HFF-Myc (cell line): ENCODE measurements around the gene LRRK1.

ENCODE experiments used
- DNase-seq: peaks from one replicate; pipeline ENCODE4 v3.0.0-alpha.2; 2011; ENCODE audit warnings: low read depth; ENCODE audit errors: extremely low read depth
- H3K4me3 ChIP-seq: replicated peaks from 2 replicates; pipeline ENCODE4 v1.5.1; 2011; ENCODE audit warnings: low read depth, mild to moderate bottlenecking, control low read depth, low read length
- TF ChIP-seq, protein P1 (sequence below): IDR thresholded peaks from 2 replicates; pipeline ENCODE4 v1.5.1; 2012; ENCODE audit warnings: mild to moderate bottlenecking, low read depth, low read length, control low read depth; ENCODE audit errors: missing control alignments

LRRK1 gene

DNA sequence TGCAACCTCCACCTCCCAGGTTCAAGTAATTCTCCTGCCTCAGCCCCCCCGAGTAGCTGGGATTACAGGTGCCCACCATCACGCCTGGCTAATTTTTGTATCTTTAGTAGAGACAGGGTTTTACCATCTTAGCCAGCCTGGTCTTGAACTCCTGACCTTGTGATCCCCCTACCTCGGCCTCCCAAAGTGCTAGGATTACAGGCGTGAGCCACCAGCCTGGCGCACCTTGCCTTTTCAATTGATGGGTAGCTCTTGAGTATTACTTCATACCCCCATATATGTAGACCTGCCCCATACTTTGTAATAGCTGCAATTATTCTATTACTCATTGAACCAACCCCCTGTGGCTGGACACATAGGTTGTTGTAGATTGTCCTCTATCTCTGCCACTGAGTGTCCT, 101.3 kb downstream of the LRRK1 start:
- DNase-seq, result no peak
- no peak overlapping the region for H3K4me3 ChIP-seq
- TF ChIP-seq, protein P1, sequence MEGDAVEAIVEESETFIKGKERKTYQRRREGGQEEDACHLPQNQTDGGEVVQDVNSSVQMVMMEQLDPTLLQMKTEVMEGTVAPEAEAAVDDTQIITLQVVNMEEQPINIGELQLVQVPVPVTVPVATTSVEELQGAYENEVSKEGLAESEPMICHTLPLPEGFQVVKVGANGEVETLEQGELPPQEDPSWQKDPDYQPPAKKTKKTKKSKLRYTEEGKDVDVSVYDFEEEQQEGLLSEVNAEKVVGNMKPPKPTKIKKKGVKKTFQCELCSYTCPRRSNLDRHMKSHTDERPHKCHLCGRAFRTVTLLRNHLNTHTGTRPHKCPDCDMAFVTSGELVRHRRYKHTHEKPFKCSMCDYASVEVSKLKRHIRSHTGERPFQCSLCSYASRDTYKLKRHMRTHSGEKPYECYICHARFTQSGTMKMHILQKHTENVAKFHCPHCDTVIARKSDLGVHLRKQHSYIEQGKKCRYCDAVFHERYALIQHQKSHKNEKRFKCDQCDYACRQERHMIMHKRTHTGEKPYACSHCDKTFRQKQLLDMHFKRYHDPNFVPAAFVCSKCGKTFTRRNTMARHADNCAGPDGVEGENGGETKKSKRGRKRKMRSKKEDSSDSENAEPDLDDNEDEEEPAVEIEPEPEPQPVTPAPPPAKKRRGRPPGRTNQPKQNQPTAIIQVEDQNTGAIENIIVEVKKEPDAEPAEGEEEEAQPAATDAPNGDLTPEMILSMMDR, result no peak

DNA sequence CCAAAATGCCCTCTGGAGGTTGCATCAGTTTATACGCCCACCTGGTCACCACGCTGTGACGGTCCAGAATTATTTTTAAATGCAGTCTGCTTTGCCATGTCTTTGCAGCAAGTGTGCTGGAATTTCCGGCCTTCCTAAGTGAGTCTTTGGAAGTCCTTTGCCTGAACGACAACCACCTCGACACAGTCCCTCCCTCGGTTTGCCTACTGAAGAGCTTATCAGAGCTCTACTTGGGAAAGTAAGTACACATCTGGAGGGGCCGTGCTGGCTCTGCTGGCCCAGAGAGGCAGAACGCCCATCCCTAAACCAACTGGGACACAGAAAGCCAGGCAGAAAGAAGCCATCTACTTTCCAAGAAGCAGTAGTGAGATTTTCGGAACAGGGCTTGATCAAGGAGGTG, 101.8 kb downstream of the LRRK1 start:
- no peak for DNase-seq
- TF ChIP-seq, protein P1, result no peak
- H3K4me3 ChIP-seq, result no peak overlapping the region

DNA sequence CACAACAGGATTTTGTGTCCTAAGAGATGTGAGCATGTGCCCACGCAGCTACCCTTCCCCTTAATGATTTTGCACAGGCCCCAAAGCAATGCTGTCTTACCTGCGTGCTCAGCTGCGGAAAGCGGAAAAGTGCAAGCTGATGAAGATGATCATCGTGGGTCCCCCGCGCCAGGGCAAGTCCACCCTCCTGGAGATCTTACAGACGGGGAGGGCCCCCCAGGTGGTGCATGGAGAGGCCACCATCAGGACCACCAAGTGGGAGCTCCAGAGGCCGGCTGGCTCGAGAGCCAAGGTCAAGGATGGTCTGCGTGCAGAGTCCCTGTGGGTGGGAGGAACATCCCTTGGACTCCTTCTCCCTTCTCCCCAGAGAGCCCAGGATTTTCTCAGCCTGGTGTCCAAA, 103.1 kb downstream of the LRRK1 start:
- no peak for DNase-seq
- TF ChIP-seq, protein P1, result no peak
- no peak overlapping the region for H3K4me3 ChIP-seq

DNA sequence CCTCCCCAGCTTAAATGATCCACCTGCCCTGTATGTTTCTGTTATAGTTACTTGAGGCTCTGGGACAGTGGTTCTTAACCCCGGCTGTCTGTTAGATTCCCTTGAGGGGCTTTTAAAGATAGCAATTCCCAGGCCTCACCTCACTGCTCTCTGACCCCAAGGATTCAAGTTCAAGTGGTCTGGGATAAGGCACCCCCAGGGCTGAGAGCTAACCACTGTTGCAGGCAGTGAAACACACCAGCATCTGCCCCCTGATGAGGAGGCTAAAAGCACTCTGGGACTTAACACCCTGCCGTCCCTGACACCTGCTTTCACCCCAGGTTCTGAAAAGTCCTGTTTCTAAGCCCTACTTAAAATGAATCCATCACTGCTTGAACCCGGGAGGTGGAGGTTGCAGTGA, 103.7 kb downstream of the LRRK1 start:
- no peak for DNase-seq
- TF ChIP-seq, protein P1, result no peak
- H3K4me3 ChIP-seq, result no peak overlapping the region

DNA sequence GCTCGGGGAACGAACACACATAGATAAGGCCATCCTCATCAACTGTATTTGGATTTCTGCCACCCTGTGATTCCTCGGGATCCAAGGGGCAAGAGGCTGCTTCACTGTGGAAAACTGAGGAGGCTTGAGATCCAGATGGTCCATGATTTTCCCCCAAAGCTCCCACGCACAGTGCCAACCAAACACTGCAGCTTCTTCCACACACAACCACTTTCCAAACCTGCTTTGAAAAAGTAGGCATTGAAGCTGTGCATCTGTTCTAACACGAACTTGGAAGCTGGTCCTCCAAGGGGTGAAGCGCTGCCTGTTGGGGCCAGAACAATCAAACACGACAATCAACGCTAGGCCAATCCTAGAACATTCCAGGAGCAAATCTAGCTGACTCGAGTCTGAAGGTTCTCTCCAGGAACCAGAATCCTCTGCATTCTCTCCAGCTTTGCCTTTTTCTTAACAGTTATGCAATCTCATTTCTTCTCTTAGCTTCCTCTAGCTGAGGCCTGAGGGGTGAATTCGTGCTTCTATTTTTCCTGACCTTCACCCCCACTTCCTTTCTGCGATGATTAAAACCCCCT, 104.4 kb downstream of the LRRK1 start:
- no peak for DNase-seq
- no peak overlapping the region for H3K4me3 ChIP-seq
- TF ChIP-seq, protein P1, result no peak

DNA sequence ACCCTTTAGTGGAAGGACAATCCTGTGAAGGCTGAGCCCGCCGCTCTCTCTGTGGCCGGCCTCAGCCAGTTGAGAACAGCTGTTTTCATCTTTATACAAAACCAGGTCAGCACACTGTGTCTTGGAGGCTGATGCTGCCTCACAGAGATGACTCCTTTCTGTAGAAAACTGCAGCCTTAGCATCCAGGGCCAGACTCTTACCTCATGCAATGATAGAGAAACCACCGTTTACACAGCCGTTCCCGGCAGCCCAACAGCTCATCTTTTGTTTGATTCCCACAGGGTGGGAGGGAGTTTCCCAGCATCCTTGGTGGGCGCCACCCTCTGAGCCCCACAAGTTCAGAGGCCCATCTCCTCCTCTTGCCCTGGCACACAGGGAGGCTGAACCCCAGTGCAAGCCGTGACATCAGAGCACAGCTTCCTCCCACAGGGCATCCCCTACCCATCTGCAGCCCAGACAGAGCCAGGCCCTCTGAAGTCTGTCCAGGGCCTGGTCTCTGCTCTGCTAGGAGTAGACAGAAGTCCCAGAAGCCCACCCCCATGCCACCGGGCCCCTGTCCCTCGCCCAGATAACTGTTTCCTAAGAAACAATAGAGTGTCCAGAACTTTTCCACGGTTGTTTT, 105.0 kb downstream of the LRRK1 start:
- no peak for DNase-seq
- TF ChIP-seq, protein P1, result no peak
- H3K4me3 ChIP-seq, result no peak overlapping the region
